DND-41 (cell line): ENCODE measurements around the gene KCNIP1.

Source experiments
- EZH2 ChIP-seq: IDR thresholded peaks from 3 replicates; pipeline ENCODE4 v1.6.1; 2012; ENCODE audit warnings: borderline replicate concordance, low read depth, mild to moderate bottlenecking, moderate library complexity, low read length, inconsistent platforms; ENCODE audit not compliant: severe bottlenecking
- TF ChIP-seq, protein P1 (sequence below): IDR thresholded peaks from 2 replicates; pipeline ENCODE4 v1.5.1; 2012; ENCODE audit warnings: borderline replicate concordance, low read length, moderate library complexity, mild to moderate bottlenecking; ENCODE audit not compliant: poor library complexity, severe bottlenecking; ENCODE audit errors: extremely low read depth

DNA sequence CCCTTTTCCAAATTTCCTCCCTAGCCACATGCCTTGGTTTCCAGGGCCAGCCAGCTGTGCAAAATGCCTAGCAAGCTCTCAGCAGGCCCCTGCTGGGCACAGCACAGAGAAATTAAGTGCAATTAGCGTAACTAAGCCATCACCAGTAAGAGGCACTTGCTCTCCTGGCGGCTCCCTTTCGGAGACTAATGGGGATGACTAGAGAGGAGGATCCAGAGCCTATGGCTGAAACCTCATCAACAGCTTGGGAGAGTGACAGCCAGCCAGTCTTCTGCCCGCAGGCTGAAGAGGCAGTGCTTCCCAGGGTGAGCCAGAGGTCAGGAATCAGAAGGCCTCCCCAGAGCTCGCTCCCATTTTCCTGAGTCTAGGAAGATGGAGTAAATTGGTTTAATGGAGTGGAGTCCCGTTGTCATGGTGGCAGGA, 108.4 kb downstream of the KCNIP1 start:
- TF ChIP-seq, protein P1, sequence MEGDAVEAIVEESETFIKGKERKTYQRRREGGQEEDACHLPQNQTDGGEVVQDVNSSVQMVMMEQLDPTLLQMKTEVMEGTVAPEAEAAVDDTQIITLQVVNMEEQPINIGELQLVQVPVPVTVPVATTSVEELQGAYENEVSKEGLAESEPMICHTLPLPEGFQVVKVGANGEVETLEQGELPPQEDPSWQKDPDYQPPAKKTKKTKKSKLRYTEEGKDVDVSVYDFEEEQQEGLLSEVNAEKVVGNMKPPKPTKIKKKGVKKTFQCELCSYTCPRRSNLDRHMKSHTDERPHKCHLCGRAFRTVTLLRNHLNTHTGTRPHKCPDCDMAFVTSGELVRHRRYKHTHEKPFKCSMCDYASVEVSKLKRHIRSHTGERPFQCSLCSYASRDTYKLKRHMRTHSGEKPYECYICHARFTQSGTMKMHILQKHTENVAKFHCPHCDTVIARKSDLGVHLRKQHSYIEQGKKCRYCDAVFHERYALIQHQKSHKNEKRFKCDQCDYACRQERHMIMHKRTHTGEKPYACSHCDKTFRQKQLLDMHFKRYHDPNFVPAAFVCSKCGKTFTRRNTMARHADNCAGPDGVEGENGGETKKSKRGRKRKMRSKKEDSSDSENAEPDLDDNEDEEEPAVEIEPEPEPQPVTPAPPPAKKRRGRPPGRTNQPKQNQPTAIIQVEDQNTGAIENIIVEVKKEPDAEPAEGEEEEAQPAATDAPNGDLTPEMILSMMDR, result no peak
- no peak for TF ChIP-seq EZH2
